ENCODE data around the gene CDH4. TPM values are rescaled to one million over a fixed set of nuclear protein-coding genes. Genes with fewer than 3 reads are reported as not detected.

The CDH4 gene
- polyA plus RNA-seq, 3 donors, result 6.9 to 8.7 (median 7.9) TPM

- no peak for DNase-seq (ENCODE audit: extremely low read depth in 1 of 11, low read depth in 9 of 11, low spot score in 4 of 11)
Observed at GRCh38 chr20:61986762-61987321, 734.8 kb downstream of the CDH4 start.

GRCh38 chr20:61988665-61989064, 736.6 kb downstream of the CDH4 start:
- DNase-seq (ENCODE audit: extremely low read depth in 1 of 11, low read depth in 9 of 11, low spot score in 4 of 11), result no peak

- no peak for DNase-seq (ENCODE audit: extremely low read depth in 1 of 11, low read depth in 9 of 11, low spot score in 4 of 11)
Observed at GRCh38 chr20:61989741-61990140, 737.7 kb downstream of the CDH4 start.

Measured in renal cortex interstitium (tissue), 11 donors.